GM12801 (cell line): Measurements from ENCODE around the gene RHD.
"Not testable (repeated sequence)": the region's sequence is repeated elsewhere in the genome, so short reads cannot be mapped to it uniquely, and the experiment has no call there.

ENCODE experiments used
- CTCF ChIP-seq: IDR thresholded peaks from one replicate; pipeline ENCODE4 v1.5.1; 2011; ENCODE audit warnings: control low read depth; ENCODE audit not compliant: insufficient read length; ENCODE audit errors: extremely low read depth

Gene RHD

GRCh38 chr1:25272238-25272637 lies at the start of gene RHD:
TSS of gene RHD (plus strand) at chr1:25272509. CDS start at chr1:25272548, 39 bp downstream.
- not testable (repeated sequence) for TF ChIP-seq CTCF

- TF ChIP-seq CTCF = no peak
These were observed 49.7 kb upstream of the RHD start for GRCh38 chr1:25222606-25223005.

- no peak for TF ChIP-seq CTCF
These were observed 48.8 kb upstream of the RHD start for GRCh38 chr1:25223471-25223870.

GRCh38 chr1:25232027-25232865 lies 40.1 kb upstream of the RHD start, which contains the start of gene SYF2:
TSS of gene SYF2 (minus strand) at chr1:25232502. CDS start at chr1:25232467, 35 bp downstream.
- TF ChIP-seq CTCF = no peak

- no peak for TF ChIP-seq CTCF
These were observed 39.2 kb upstream of the RHD start for GRCh38 chr1:25232866-25233784.

- no peak for TF ChIP-seq CTCF
These were observed 34.3 kb upstream of the RHD start for GRCh38 chr1:25238046-25238445.
